ENCODE results near the gene ADAM30. TPM values are rescaled to one million over a fixed set of nuclear protein-coding genes. Genes with fewer than 3 reads are reported as not detected.

ADAM30 gene
- polyA plus RNA-seq (2013, experiment 1 of 4), result not detected
- not detected for polyA plus RNA-seq (2013, experiment 2 of 4)
- polyA plus RNA-seq (2013, experiment 3 of 4), result not detected
- polyA plus RNA-seq (2013, experiment 4 of 4), result not detected

GRCh38 chr1:119896303-119896702, at the start of gene ADAM30:
ADAM30 (minus strand) TSS chr1:119896515; CDS start chr1:119896336, 179 bp downstream.
- no peaks in the 10 kb centered on the region for H3K9me3 ChIP-seq (ENCODE audit: control insufficient read depth, low read length)
- no peaks in the 10 kb centered on the region for H3K36me3 ChIP-seq (ENCODE audit: control insufficient read depth, insufficient read depth, low read length)
- H3K27ac ChIP-seq (ENCODE audit: insufficient read depth, low read depth, low read length, poor library complexity, severe bottlenecking), result no peak within 1 kb of the TSS
- no peaks in the 10 kb centered on the region for H3K27me3 ChIP-seq (ENCODE audit: control insufficient read depth, insufficient read depth, low read length, poor library complexity, severe bottlenecking)
- 95% methylated on average over 24 of the region's 24 CpGs for WGBS, 2 experiments
- H3K4me1 ChIP-seq (ENCODE audit: control insufficient read depth, insufficient read depth, low read length), result no peaks in the 10 kb centered on the region
- no peak within 1 kb of the TSS for H3K4me3 ChIP-seq (ENCODE audit: insufficient read depth, low read depth, low read length)

- H3K4me1 ChIP-seq (ENCODE audit: control insufficient read depth, insufficient read depth, low read length), result no peaks in the 10 kb centered on the region
- H3K27ac ChIP-seq (ENCODE audit: insufficient read depth, low read depth, low read length, poor library complexity, severe bottlenecking), result no peak overlapping the region
- H3K27me3 ChIP-seq (ENCODE audit: control insufficient read depth, insufficient read depth, low read length, poor library complexity, severe bottlenecking), result no peaks in the 10 kb centered on the region
- H3K9me3 ChIP-seq (ENCODE audit: control insufficient read depth, low read length), result no peaks in the 10 kb centered on the region
- H3K4me3 ChIP-seq (ENCODE audit: insufficient read depth, low read depth, low read length), result no peak overlapping the region
- H3K36me3 ChIP-seq (ENCODE audit: control insufficient read depth, insufficient read depth, low read length), result peaks cover 17% of the 10 kb centered on the region
- 85 to 93% methylated on average over 1 to 2 of the region's 2 CpGs for WGBS, 2 experiments
Observed at GRCh38 chr1:119943216-119943615, 46.9 kb upstream of the ADAM30 start.

- H3K27ac ChIP-seq (ENCODE audit: insufficient read depth, low read depth, low read length, poor library complexity, severe bottlenecking), result no peak overlapping the region
- 90 to 92% methylated on average over 4 of the region's 4 CpGs for WGBS, 2 experiments
- H3K9me3 ChIP-seq (ENCODE audit: control insufficient read depth, low read length), result no peaks in the 10 kb centered on the region
- no peak overlapping the region for H3K4me3 ChIP-seq (ENCODE audit: insufficient read depth, low read depth, low read length)
- H3K27me3 ChIP-seq (ENCODE audit: control insufficient read depth, insufficient read depth, low read length, poor library complexity, severe bottlenecking), result no peaks in the 10 kb centered on the region
- H3K4me1 ChIP-seq (ENCODE audit: control insufficient read depth, insufficient read depth, low read length), result no peaks in the 10 kb centered on the region
- H3K36me3 ChIP-seq (ENCODE audit: control insufficient read depth, insufficient read depth, low read length), result peaks cover 30% of the 10 kb centered on the region
Observed at GRCh38 chr1:119941392-119941791, 45.1 kb upstream of the ADAM30 start.

GRCh38 chr1:119940697-119941096, 44.4 kb upstream of the ADAM30 start:
- Histone ChIP-seq H3K9me3 (ENCODE audit: control insufficient read depth, low read length) (no peaks in the 10 kb centered on the region), H3K27ac (ENCODE audit: insufficient read depth, low read depth, low read length, poor library complexity, severe bottlenecking) (no peak overlapping the region), H3K4me1 (ENCODE audit: control insufficient read depth, insufficient read depth, low read length) (no peaks in the 10 kb centered on the region), H3K27me3 (ENCODE audit: control insufficient read depth, insufficient read depth, low read length, poor library complexity, severe bottlenecking) (no peaks in the 10 kb centered on the region), H3K4me3 (ENCODE audit: insufficient read depth, low read depth, low read length) (no peak overlapping the region), H3K36me3 (ENCODE audit: control insufficient read depth, insufficient read depth, low read length) (peaks cover 37% of the 10 kb centered on the region)

- peaks cover 45% of the 10 kb centered on the region for H3K36me3 ChIP-seq (ENCODE audit: control insufficient read depth, insufficient read depth, low read length)
- no peak overlapping the region for H3K4me3 ChIP-seq (ENCODE audit: insufficient read depth, low read depth, low read length)
- 93 to 96% methylated on average over 5 of the region's 5 CpGs for WGBS, 2 experiments
- no peaks in the 10 kb centered on the region for H3K4me1 ChIP-seq (ENCODE audit: control insufficient read depth, insufficient read depth, low read length)
- H3K27me3 ChIP-seq (ENCODE audit: control insufficient read depth, insufficient read depth, low read length, poor library complexity, severe bottlenecking), result no peaks in the 10 kb centered on the region
- H3K9me3 ChIP-seq (ENCODE audit: control insufficient read depth, low read length), result no peaks in the 10 kb centered on the region
- no peak overlapping the region for H3K27ac ChIP-seq (ENCODE audit: insufficient read depth, low read depth, low read length, poor library complexity, severe bottlenecking)
Observed at GRCh38 chr1:119937198-119937597, 40.9 kb upstream of the ADAM30 start.

- Histone ChIP-seq H3K4me1 (ENCODE audit: control insufficient read depth, insufficient read depth, low read length) (no peaks in the 10 kb centered on the region), H3K9me3 (ENCODE audit: control insufficient read depth, low read length) (no peaks in the 10 kb centered on the region), H3K4me3 (ENCODE audit: insufficient read depth, low read depth, low read length) (no peak overlapping the region), H3K27me3 (ENCODE audit: control insufficient read depth, insufficient read depth, low read length, poor library complexity, severe bottlenecking) (no peaks in the 10 kb centered on the region), H3K36me3 (ENCODE audit: control insufficient read depth, insufficient read depth, low read length) (peaks cover 41% of the 10 kb centered on the region), H3K27ac (ENCODE audit: insufficient read depth, low read depth, low read length, poor library complexity, severe bottlenecking) (no peak overlapping the region)
- 95 to 99% methylated on average over 2 of the region's 2 CpGs for WGBS, 2 experiments
Observed at GRCh38 chr1:119935915-119936314, 39.6 kb upstream of the ADAM30 start.

GRCh38 chr1:119935373-119935772, 39.1 kb upstream of the ADAM30 start:
- no peak overlapping the region for H3K27ac ChIP-seq (ENCODE audit: insufficient read depth, low read depth, low read length, poor library complexity, severe bottlenecking)
- no peaks in the 10 kb centered on the region for H3K27me3 ChIP-seq (ENCODE audit: control insufficient read depth, insufficient read depth, low read length, poor library complexity, severe bottlenecking)
- peaks cover 39% of the 10 kb centered on the region for H3K36me3 ChIP-seq (ENCODE audit: control insufficient read depth, insufficient read depth, low read length)
- H3K9me3 ChIP-seq (ENCODE audit: control insufficient read depth, low read length), result no peaks in the 10 kb centered on the region
- WGBS, 2 experiments, result 92 to 100% methylated on average over 1 of the region's 1 CpG
- H3K4me3 ChIP-seq (ENCODE audit: insufficient read depth, low read depth, low read length), result no peak overlapping the region
- no peaks in the 10 kb centered on the region for H3K4me1 ChIP-seq (ENCODE audit: control insufficient read depth, insufficient read depth, low read length)

GRCh38 chr1:119933397-119933796, 37.1 kb upstream of the ADAM30 start:
- peaks cover 36% of the 10 kb centered on the region for H3K36me3 ChIP-seq (ENCODE audit: control insufficient read depth, insufficient read depth, low read length)

GRCh38 chr1:119929643-119930315, 33.5 kb upstream of the ADAM30 start:
- H3K4me1 ChIP-seq (ENCODE audit: control insufficient read depth, insufficient read depth, low read length), result no peaks in the 10 kb centered on the region
- no peak overlapping the region for H3K4me3 ChIP-seq (ENCODE audit: insufficient read depth, low read depth, low read length)
- H3K27ac ChIP-seq (ENCODE audit: insufficient read depth, low read depth, low read length, poor library complexity, severe bottlenecking), result no peak overlapping the region
- 96 to 100% methylated on average over 1 of the region's 1 CpG for WGBS, 2 experiments
- no peaks in the 10 kb centered on the region for H3K27me3 ChIP-seq (ENCODE audit: control insufficient read depth, insufficient read depth, low read length, poor library complexity, severe bottlenecking)
- peaks cover 34% of the 10 kb centered on the region for H3K36me3 ChIP-seq (ENCODE audit: control insufficient read depth, insufficient read depth, low read length)
- H3K9me3 ChIP-seq (ENCODE audit: control insufficient read depth, low read length), result no peaks in the 10 kb centered on the region

More at GRCh38 chr1:119933397-119933796, 37.1 kb upstream of the ADAM30 start:
- H3K27ac ChIP-seq (ENCODE audit: insufficient read depth, low read depth, low read length, poor library complexity, severe bottlenecking), result no peak overlapping the region
- no peak overlapping the region for H3K4me3 ChIP-seq (ENCODE audit: insufficient read depth, low read depth, low read length)
- no peaks in the 10 kb centered on the region for H3K4me1 ChIP-seq (ENCODE audit: control insufficient read depth, insufficient read depth, low read length)
- no peaks in the 10 kb centered on the region for H3K9me3 ChIP-seq (ENCODE audit: control insufficient read depth, low read length)
- H3K27me3 ChIP-seq (ENCODE audit: control insufficient read depth, insufficient read depth, low read length, poor library complexity, severe bottlenecking), result no peaks in the 10 kb centered on the region

- peaks cover 55% of the 10 kb centered on the region for H3K36me3 ChIP-seq (ENCODE audit: control insufficient read depth, insufficient read depth, low read length)
- no peaks in the 10 kb centered on the region for H3K9me3 ChIP-seq (ENCODE audit: control insufficient read depth, low read length)
- H3K27ac ChIP-seq (ENCODE audit: insufficient read depth, low read depth, low read length, poor library complexity, severe bottlenecking), result no peak overlapping the region
- H3K27me3 ChIP-seq (ENCODE audit: control insufficient read depth, insufficient read depth, low read length, poor library complexity, severe bottlenecking), result no peaks in the 10 kb centered on the region
- no peak overlapping the region for H3K4me3 ChIP-seq (ENCODE audit: insufficient read depth, low read depth, low read length)
- WGBS, 2 experiments, result 91 to 92% methylated on average over 3 of the region's 3 CpGs
- H3K4me1 ChIP-seq (ENCODE audit: control insufficient read depth, insufficient read depth, low read length), result no peaks in the 10 kb centered on the region
Observed at GRCh38 chr1:119926553-119926952, 30.2 kb upstream of the ADAM30 start.

All from ectodermal cell (in vitro differentiated cells).